GM12878 (cell line): ENCODE measurements around the gene RPGRIP1L. TPM values are rescaled to one million over a fixed set of nuclear protein-coding genes. Genes with fewer than 3 reads are reported as not detected.

Experiments used
- ATAC-seq: fragments of 200-7000 bp; cut with Tn5 transposase; 3 replicates; pipeline ENCODE4 v1.9.1; 2020; ENCODE audit warnings: mild to moderate bottlenecking, moderate library complexity
- BruUV-seq: library from RNA; stranded (reverse); fragments of 400-500 nt; replicated peaks from 2 replicates; lab custom pipeline; 2021; lab: Mats Ljungman, UMichigan
- CTCF ChIA-PET: fragments of 300-600 bp; sonication (Branson Sonifier 250); formaldehyde crosslinking; extraction: SDS; loops from one replicate; lab custom pipeline; 2021; ENCODE audit warnings: inconsistent platforms; lab: Yijun Ruan, JAX
- POLR2A ChIA-PET: fragments of 350-600 bp; formaldehyde crosslinking; extraction: SDS; loops from one replicate; lab custom pipeline; 2021; ENCODE audit warnings: inconsistent platforms; lab: Charles Lee
- RAD21 ChIA-PET: fragments of 300-600 bp; sonication (Branson Sonifier 250); formaldehyde crosslinking; loops from one replicate; lab custom pipeline; 2023; ENCODE audit warnings: antibody characterized with exemption; ENCODE audit not compliant: unreplicated experiment; lab: Charles Lee
- SMC1A ChIA-PET: fragments of 300-600 bp; sonication (Branson Sonifier 250); formaldehyde crosslinking; loops from one replicate; lab custom pipeline; 2023; ENCODE audit not compliant: unreplicated experiment, uncharacterized antibody; lab: Charles Lee
- DNase-seq: peaks from one replicate; pipeline ENCODE4 v3.0.0-alpha.2; 2011; ENCODE audit warnings: low read depth, low spot score
- FAIRE-seq: peaks from 3 replicates; lab custom pipeline; 2011; peaks lifted over from hg19 to GRCh38; lab: Jason Lieb, UNC
- H2AFZ ChIP-seq: 2 replicates; pipeline ENCODE4 v1.6.0; 2011; ENCODE audit warnings: low read depth, low read length, control low read depth; ENCODE audit not compliant: control insufficient read depth
- H3K27ac ChIP-seq: 2 replicates; pipeline ENCODE4 v1.5.1; 2011; ENCODE audit warnings: control low read depth; ENCODE audit not compliant: control insufficient read depth, insufficient read depth
- H3K27me3 ChIP-seq, 2 experiments: replicated peaks in 1 of 2; 2 replicates each; pipeline versions ENCODE4 v1.6.0 to v1.6.1; 2011; ENCODE audit warnings: low read length in 1 of 2; ENCODE audit not compliant: control insufficient read depth in 2 of 2, insufficient read depth in 2 of 2
- H3K36me3 ChIP-seq, 2 experiments: 2 replicates each; pipeline ENCODE4 v1.5.1; 2011; ENCODE audit warnings: low read length in 1 of 2; ENCODE audit not compliant: control insufficient read depth in 2 of 2, insufficient read depth in 2 of 2
- H3K4me1 ChIP-seq: 2 replicates; pipeline ENCODE4 v1.6.1; 2011; ENCODE audit warnings: mild to moderate bottlenecking, low read length, moderate library complexity, mixed read lengths; ENCODE audit not compliant: control insufficient read depth, insufficient read depth
- H3K4me2 ChIP-seq: 2 replicates; pipeline ENCODE4 v1.6.0; 2011; ENCODE audit warnings: control low read depth; ENCODE audit not compliant: control insufficient read depth, insufficient read depth
- H3K4me3 ChIP-seq: fragments of 200-600 bp; sonication (generic); 2 replicates; pipeline ENCODE4 v1.5.1; 2016
- H3K79me2 ChIP-seq: 2 replicates; pipeline ENCODE4 v1.6.0; 2011; ENCODE audit warnings: low read length; ENCODE audit not compliant: control insufficient read depth, insufficient read depth
- H3K9ac ChIP-seq: 2 replicates; pipeline ENCODE4 v1.8.0; 2011; ENCODE audit warnings: low read length, control low read depth, mixed read lengths; ENCODE audit not compliant: control insufficient read depth, insufficient read depth
- H3K9me3 ChIP-seq: replicated peaks from 3 replicates; pipeline ENCODE4 v1.5.1; 2011; ENCODE audit warnings: mild to moderate bottlenecking, low read length; ENCODE audit not compliant: control insufficient read depth, insufficient read depth
- H4K20me1 ChIP-seq: 2 replicates; pipeline ENCODE4 v1.6.0; 2011; ENCODE audit not compliant: control insufficient read depth, insufficient read depth
- ATF7 ChIP-seq: fragments of 450-650 bp; IDR thresholded peaks from 2 replicates; pipeline ENCODE4 v1.6.1; 2016; ENCODE audit warnings: low read depth, mild to moderate bottlenecking
- CBFB ChIP-seq: IDR thresholded peaks from 2 replicates; pipeline ENCODE4 v1.6.1; 2016; ENCODE audit warnings: antibody characterized with exemption, low read depth
- CBX5 ChIP-seq: sonication (generic); IDR thresholded peaks from 2 replicates; pipeline ENCODE4 v1.6.1; 2016; ENCODE audit warnings: low read depth, moderate library complexity, mild to moderate bottlenecking, inconsistent platforms
- MYB ChIP-seq: fragments of 150-350 bp; IDR thresholded peaks from 2 replicates; pipeline ENCODE4 v1.6.1; 2014; ENCODE audit warnings: mild to moderate bottlenecking, low read depth, low read length, borderline replicate concordance
- PML ChIP-seq: IDR thresholded peaks from 2 replicates; pipeline ENCODE4 v1.6.1; 2012; ENCODE audit warnings: low read length, inconsistent platforms
- RFX5 ChIP-seq: IDR thresholded peaks from 2 replicates; pipeline ENCODE4 v1.6.1; 2011; ENCODE audit warnings: low read depth, low read length, improper control_type of control experiment
- WGBS: methylation state at CpG from one replicate; pipeline ENCODE4 v1.1.6; 2016; ENCODE audit warnings: low lambda C conversion rate; ENCODE audit not compliant: insufficient replicate concordance, insufficient coverage; ENCODE audit errors: missing lambda C conversion rate; 5-methylcytosine and 5-hydroxymethylcytosine counted together
- in situ Hi-C: fragments of 300-500 bp; cut with MboI; formaldehyde crosslinking; loops from 9 replicates; pipeline ENCODE4 v1.14.3; 2018; ENCODE audit warnings: mixed read lengths
- intact Hi-C: fragments of 100-400 bp; cut with micrococcal nuclease; formaldehyde crosslinking; loops from one replicate; pipeline ENCODE4 v1.14.2; 2022; ENCODE audit not compliant: unreplicated experiment
- polyA plus RNA-seq, 11 experiments: library from polyadenylated mRNA; depleted of rRNA in 4 of 11; unstranded in 6 of 11; stranded (reverse) in 5 of 11; fragments of >200 nt; fragmentation: Nextera tagmentation in 4 of 11; fragmentation: Illumina TruSeq in 1 of 11; extraction: Ambion mirVana in 4 of 11; extraction: Trizol in 1 of 11; gene quantifications; 1 replicate in 1 of 11; 2 replicates in 10 of 11; pipeline versions ENCODE4 v1.2.1 to v1.2.3, GENCODE V29; 2011 to 2016; ENCODE audit warnings: inconsistent platforms in 2 of 11, missing spikeins in 2 of 11, low read depth in 1 of 11
- total RNA-seq, 4 experiments: library from RNA; depleted of rRNA in 3 of 4; stranded (reverse); fragments of >200 nt in 3 of 4; fragmentation: Illumina TruSeq in 1 of 4; extraction: Trizol in 1 of 4; gene quantifications; 2 replicates each; pipeline versions ENCODE4 v1.2.1 to v1.2.3, GENCODE V29; 2013 to 2021
- TF ChIP-seq, protein P1 (sequence below): fragments of 450-650 bp; IDR thresholded peaks from 2 replicates; pipeline ENCODE4 v1.6.1; 2017; ENCODE audit warnings: mild to moderate bottlenecking, moderate library complexity

RPGRIP1L gene
- total and polyA plus RNA-seq, 10 of the 15 experiments (the other 5 are each of a cell fraction or from before 2014, with no cell fraction given): 3.5 to 9.6 (median 4.4) TPM

GRCh38 chr16:53629607-53630312 is 73.9 kb downstream of the RPGRIP1L start:
- no TSS peak for BruUV-seq
- no peaks in the 10 kb centered on the region for H3K79me2 ChIP-seq
- in situ Hi-C loops: no loop called here
- RAD21 ChIA-PET: no interaction called here
- H3K4me1 ChIP-seq: no peaks in the 10 kb centered on the region
- POLR2A ChIA-PET: no interaction called here
- no peak overlapping the region for H2AFZ ChIP-seq
- H3K9me3 ChIP-seq: no peaks in the 10 kb centered on the region
- SMC1A ChIA-PET: no interaction called here
- ATAC-seq (no peak), FAIRE-seq (no peak), DNase-seq (no peak)
- H3K27ac ChIP-seq: no peak overlapping the region
- TF ChIP-seq CBFB (no peak), CBX5 (no peak), ATF7 (no peak), PML (no peak), MYB (no peak), RFX5 (no peak)
- TF ChIP-seq, protein P1, sequence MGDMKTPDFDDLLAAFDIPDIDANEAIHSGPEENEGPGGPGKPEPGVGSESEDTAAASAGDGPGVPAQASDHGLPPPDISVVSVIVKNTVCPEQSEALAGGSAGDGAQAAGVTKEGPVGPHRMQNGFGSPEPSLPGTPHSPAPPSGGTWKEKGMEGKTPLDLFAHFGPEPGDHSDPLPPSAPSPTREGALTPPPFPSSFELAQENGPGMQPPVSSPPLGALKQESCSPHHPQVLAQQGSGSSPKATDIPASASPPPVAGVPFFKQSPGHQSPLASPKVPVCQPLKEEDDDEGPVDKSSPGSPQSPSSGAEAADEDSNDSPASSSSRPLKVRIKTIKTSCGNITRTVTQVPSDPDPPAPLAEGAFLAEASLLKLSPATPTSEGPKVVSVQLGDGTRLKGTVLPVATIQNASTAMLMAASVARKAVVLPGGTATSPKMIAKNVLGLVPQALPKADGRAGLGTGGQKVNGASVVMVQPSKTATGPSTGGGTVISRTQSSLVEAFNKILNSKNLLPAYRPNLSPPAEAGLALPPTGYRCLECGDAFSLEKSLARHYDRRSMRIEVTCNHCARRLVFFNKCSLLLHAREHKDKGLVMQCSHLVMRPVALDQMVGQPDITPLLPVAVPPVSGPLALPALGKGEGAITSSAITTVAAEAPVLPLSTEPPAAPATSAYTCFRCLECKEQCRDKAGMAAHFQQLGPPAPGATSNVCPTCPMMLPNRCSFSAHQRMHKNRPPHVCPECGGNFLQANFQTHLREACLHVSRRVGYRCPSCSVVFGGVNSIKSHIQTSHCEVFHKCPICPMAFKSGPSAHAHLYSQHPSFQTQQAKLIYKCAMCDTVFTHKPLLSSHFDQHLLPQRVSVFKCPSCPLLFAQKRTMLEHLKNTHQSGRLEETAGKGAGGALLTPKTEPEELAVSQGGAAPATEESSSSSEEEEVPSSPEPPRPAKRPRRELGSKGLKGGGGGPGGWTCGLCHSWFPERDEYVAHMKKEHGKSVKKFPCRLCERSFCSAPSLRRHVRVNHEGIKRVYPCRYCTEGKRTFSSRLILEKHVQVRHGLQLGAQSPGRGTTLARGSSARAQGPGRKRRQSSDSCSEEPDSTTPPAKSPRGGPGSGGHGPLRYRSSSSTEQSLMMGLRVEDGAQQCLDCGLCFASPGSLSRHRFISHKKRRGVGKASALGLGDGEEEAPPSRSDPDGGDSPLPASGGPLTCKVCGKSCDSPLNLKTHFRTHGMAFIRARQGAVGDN: no peak
- CTCF ChIA-PET: no interaction called here
- no peaks in the 10 kb centered on the region for H4K20me1 ChIP-seq
- H3K4me3 ChIP-seq: no peak overlapping the region
- no peak overlapping the region for H3K4me2 ChIP-seq
- no peak overlapping the region for H3K9ac ChIP-seq
- no peaks in the 10 kb centered on the region for H3K36me3 ChIP-seq
- 70% methylated on average over 6 of the region's 6 CpGs for WGBS
- intact Hi-C loops: no loop called here
- H3K27me3 ChIP-seq: no peaks in the 10 kb centered on the region
